HG03558 (cell line): ENCODE results near the gene LITAF.
"Not testable (repeated sequence)": the region's sequence is repeated elsewhere in the genome, so short reads cannot be mapped to it uniquely, and the experiment has no call there.

ENCODE experiments used
- ATAC-seq: cut with Tn5 transposase; IDR thresholded peaks from one replicate; pipeline ENCODE4 v1.9.1; 2021; ENCODE audit warnings: moderate number of reproducible peaks; ENCODE audit not compliant: unreplicated experiment; ENCODE audit errors: extremely low read depth

LITAF gene

DNA sequence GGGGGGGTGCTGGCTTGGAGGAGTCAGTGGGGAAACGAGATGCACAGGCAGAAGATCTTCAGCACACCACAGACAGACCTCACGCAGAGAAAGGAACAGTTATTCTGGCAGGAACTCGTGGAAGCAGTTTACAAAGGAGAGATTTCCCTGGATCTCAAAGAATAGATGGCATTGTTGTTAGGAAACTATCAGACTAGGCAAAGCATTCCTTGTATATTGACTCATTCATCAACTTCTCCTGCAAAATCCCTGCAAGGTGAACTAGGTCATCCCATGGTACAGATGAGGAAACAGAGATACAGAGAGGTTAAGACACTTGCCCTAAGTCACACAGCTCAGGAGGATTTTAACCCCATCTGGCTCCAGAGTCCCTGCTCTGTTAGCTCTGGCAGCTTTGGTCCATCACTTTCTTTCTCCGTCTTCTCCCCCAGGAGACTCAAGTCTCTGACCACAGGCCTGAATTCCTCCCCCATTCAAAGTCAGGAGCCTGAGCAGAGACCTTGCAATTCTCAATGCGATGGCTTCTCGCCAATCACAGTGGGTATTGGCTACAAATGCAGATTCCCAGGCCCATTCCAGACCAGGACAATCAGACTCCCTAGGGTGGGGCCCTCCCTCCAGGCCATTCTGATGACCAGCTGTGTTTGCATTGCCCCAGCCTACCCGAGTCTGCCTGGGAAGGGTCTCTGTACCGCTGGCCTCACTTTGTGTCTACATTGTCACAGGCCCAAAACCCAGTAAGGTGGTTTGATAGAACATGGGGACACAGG, 56.4 kb downstream of the LITAF start:
- no peak for ATAC-seq

DNA sequence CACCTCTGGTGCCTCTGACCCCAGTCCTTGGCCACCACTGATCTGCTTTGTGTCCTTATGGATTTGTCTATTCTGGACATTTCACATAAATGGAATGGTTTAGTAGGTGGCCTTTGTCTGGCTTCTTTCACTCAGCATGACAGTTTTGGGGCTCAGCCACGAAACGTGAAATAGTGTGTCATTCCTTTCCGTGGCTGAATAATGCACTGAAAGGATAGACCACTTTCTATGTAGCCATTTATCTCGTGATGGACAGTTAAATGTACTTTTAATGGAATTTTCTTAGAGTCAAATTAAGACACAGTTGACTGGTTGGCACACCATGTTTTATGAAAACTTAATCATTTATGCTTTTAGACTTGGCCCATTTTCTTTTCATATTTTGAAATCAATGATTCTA, 57.4 kb downstream of the LITAF start:
- ATAC-seq: no peak

DNA sequence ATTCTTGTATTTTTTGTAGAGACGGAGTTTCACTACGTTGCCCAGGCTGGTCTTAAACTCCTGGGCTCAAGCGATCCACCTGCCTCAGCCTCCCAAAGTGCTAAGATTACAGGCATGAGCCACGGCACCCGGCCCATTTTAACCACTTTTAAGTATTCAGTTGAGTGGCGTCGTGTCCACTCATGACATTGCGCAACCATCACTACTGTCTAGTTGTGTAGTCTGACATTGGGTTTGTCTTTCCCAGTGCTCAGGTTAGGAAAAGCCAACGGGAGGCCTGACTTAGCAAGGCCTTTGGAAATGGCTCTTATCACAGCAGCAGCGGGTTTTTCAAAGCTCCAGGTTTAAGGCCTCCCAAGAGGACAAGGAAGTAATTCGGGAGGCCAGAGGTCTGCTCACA, 58.7 kb downstream of the LITAF start:
- ATAC-seq: no peak

DNA sequence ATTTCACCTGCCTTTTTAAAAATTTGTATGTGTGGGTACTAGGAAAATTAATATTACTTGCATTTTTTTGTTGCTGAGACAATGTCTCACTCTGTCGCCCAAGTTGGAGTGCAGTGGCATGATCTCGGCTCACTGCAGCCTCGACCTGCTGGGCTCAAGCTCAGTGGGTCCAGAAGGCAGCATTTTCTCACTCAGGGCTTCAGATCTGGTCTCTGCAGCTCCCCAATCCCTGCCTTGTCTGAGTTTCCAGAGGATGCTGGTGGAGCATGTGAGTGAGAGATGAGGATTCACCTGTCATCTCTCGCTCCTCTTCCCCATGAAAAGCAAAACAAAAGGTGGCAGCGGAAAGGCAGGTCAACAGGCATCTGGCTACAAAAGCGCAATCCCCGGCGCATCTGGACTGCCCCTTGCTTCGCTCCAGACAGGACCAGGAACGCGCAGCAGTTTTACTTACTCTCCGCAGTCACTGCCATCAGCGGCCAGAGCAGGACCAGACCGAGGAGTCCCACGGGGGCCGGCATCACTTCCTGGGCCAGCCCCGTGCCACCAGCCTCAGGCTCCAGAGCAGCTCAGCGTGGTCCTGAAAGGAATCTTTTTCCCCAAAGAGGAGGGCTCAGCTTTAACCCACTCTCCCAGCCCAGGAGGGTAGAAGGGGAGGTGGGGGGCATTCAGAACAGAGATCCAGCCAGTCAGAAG, 59.9 kb downstream of the LITAF start:
- no peak for ATAC-seq

DNA sequence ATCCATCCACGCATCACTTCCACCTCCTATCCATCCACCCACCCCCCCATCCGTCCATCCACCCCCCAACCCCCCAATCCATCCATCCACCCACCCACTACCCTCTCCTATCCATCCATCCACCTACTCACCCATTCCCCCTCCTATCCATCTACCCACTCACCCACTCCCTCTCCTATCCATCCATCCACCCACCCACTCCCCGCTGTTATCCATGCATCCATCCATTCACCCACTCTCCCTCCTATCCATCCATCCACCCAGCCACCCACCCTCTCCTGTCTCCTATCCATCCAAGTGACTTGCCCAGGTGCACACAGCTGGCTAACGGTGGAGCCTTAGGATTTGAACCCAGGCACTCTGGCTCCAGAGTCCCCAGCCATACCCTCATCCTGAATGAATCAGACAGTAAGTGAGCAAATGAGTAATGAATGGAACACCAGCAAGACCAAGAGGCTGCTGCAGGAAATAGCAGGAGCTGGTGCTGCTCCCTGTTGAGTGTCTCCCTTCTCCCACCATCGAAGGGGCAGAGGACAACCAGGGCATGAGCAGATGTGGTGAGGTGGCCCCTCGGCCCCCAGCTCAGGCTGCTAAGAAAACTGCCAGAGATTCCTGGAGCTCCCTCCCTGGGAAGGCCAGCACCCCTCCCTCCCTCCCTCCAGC, 62.5 kb downstream of the LITAF start:
- no peak for ATAC-seq

DNA sequence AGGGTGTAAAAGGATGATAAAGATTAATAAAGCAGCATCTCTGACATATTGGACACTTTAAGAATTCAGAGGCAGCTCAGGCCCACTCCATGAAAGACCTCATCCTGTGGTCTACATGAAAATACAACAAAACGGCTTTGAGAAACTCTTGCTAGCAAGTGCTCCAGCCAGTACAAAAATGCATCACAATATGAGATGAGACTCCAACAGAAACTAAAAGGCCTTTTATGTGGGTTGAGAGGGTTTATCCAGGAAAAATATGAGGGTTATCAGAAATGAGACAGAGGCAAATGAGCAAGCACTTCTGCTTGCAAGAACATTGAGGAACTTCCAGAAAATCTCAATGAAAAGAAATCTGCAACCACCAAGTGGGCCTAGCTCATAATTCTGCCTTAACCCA, 65.7 kb downstream of the LITAF start:
- ATAC-seq: no peak

DNA sequence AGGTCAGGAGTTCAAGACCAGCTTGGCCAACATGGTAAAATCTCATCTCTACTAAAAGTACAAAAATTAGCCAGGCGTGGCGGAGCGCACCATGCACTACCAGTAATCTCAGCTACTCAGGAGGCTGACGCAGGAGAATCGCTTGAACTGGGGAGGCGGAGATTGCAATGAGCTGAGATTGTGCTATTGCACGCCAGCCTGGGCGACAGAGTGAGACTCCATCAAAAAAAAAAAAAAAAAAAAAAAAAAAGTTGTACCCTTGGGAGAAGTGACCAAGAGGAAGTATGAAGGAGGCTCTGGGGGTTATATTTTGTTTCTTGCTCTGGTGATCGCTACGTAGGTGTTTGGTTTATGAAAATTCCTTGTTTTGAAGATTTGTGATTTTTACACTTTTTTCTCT, 66.3 kb downstream of the LITAF start:
- ATAC-seq: no peak

DNA sequence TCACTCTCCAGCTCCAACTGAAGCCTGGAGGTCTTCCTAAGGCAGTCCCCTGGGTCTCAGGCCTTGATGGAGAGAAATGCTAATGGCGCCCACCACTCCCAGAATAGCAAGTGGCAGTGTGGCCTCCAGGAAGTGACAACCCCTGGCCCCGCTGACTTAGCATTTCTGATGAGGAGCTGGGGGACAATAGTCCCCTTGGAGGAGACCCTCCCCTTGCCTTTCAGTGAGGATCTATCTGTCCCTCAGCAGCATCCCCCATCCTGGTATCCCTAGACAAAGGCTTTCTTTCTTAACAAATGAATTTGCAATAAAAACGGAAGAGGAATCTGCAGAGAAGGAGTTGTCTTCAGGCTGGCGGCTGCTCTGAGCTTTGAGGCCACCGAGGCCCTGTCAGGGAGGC, 68.8 kb downstream of the LITAF start:
- ATAC-seq: no peak

DNA sequence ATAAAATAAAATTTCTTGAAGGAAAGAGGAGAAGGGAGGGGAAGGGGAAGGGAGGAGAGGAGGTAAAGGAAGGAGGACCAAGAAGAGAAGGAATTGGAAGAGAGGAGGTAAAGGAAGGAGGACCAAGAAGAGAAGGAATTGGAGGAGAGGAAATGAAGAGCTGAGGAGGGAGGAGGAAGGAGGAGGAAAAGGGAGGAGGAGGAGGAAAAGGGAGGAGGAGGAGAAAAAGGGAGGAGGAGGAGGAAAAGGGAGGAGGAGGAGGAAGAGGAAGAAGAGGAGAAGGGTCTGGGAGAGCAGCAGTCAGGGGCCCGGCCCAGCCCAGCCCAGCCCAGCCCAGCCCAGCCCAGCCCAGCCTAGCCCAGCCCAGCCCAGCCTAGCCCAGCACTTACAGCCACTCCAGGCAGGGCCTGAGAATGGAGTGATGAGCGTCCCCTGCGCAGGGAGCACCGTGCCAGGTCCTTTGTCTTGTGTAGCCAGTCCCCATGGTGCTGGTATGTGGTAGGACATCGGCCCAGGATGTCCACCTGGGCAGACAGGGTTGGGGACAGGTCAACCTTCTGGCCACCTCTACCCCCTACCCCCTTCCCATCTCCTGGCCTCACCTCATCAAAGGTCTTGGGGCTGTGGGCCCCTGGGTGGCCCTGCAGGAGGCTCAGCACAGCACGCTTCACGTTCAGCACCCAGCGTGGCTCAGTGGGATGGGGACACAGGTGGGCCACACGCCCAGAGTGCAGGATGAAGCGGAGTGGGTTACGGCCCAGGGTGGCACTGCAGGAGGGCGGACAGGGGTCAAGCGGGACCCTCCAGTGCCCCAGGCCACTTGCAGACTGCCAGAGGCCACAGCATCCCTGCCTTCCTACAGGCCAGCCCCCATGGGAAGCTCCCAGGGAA, 70.9 kb downstream of the LITAF start:
- no peak for ATAC-seq

DNA sequence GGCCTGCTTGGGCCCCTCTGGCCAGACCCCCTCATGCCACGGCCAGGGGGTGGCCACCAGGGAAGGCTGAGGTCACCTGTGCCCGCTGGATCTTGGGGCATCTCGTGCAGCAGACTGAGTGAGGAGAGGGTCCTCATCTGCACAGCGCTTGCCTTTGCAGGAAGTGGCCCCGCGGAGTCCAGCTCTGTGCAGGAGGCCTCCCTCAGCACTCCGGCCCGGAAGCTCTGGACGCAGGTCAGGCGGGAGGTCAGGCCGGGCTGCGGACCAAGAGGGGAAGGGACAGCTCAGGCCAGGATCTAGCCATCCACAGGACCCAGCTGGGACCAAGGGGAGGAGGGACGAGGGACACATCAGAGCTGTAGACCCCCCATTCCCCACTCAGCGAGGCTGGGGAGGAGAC, 72.4 kb downstream of the LITAF start:
- ATAC-seq: no peak

DNA sequence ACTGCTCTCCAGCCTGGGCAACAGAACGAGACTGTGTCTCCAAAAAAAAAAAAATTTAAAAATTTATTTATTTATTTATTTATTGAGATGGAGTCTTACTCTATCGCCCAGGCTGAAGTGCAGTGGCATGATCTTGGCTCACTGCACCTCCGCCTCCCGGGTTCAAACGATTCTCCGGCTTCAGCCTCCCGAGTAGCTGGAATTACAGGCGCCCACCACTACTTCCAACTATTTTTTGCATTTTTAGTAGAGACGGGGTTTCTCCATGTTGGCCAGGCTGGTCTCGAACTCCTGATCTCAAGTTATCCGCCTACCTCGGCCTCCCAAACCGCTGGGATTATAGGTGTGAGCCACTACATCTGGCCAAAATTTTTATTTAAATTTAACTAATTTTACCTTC, 73.4 kb downstream of the LITAF start:
- ATAC-seq: not testable (repeated sequence)

DNA sequence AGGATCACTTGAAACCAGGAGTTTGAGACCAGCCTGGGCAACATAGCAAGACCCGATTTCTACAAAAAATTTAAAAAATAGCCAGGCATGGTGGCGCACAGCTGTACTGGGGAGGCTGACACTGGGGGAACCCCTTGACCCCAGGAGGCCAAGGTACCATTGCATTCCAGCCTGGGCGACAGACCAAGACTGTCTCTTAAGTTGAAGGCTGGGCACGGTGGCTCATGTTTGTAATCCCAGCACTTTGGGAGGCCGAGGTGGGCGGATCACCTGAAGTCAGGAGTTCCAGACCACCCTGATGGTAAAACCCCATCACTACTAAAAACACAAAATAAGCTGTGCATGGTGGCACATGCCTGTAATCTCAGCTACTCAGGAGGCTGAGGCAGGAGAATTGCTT, 74.9 kb downstream of the LITAF start:
- ATAC-seq: no peak

DNA sequence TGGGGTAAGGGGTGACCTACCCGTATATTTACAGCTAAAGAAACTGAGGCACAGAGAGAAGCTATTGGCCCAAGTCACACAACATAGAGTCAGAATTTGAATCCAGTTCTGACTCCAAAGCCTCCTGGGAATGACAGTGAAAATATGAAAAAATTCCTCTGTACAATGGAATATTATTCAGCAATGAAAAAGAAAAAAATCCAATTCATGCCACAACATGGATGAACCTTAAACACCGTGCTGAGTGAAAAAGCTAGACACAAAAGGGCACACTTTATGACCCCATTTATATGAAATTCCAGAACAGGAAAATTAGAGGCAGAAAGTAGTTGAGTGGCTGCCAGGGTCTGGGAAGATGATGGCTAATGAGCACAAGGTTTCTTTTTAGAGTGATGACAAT, 75.4 kb downstream of the LITAF start:
- no peak for ATAC-seq

DNA sequence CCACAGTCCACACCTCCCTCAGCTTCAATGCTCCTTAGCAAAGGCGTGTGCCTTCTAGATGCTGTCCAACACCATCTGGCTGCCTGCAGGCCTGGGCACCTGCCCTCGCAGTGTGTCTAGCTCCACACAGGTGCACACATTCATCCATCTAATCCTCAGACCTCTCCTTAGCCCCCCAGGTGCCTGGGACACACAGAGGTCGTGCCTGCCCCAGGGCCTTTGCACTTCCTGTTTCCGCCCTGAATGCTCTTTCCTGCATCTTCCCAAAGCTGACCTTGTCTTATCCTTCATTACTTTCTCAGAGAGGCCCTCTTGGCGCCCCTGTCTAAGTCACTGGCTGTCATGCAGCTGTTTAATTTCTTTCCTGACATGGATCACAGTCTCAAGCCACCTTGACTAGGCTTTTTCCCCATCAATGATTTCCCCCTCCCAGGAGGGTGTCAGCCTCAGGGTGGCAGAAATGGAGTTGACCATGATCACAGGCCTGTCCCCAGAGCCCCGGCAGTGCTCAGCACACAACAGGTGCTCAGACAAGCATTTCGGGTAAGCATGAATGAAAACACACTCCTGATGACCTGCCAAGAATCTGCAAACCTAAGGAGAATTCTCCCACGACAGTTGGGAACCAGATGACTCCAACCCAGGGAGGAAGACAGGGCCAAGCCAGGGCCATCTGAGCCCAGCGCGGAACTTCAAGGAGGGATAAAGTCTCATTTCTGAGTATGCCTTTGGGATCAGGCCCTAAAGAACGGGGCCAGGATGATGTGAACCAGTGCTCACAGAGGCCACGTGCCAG, 76.3 kb downstream of the LITAF start:
- no peak for ATAC-seq

DNA sequence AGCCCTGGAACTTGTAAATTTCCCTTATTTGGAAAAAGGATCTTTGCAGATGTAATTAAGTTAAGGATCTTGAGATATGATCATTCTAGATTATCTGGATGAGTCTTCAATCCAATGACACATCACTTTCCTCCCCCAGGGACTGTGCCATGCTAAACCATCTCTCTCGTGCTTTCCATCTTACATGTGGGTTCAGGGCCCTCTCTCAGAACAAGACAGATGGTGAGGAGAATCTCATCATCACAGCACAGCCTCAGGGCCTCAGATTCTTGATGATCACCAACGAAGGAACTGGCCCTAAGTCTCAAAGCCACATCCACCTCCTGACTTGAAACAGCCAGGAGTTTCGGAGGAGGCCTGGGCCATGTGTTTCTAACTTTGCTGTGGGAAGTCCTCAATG, 78.7 kb downstream of the LITAF start:
- no peak for ATAC-seq

DNA sequence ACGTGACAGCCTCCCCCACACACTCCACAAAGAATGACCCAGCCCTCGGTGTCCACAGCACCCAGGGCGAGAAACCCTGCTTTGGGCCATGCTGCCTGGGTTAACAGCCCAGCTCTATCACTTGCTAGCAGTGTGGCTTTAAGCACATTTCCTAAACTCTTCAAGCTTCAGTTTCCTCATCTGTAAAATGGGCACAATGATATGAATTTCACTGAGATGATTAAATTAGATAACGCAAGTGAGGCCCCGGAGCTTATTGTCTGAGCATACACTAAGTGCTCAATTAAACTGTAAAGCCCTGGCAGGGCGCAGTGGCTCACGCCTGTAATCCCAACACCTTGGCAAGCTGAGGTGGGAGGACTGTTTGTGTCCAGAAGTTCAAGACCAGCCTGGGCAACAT, 79.4 kb downstream of the LITAF start:
- ATAC-seq: no peak

DNA sequence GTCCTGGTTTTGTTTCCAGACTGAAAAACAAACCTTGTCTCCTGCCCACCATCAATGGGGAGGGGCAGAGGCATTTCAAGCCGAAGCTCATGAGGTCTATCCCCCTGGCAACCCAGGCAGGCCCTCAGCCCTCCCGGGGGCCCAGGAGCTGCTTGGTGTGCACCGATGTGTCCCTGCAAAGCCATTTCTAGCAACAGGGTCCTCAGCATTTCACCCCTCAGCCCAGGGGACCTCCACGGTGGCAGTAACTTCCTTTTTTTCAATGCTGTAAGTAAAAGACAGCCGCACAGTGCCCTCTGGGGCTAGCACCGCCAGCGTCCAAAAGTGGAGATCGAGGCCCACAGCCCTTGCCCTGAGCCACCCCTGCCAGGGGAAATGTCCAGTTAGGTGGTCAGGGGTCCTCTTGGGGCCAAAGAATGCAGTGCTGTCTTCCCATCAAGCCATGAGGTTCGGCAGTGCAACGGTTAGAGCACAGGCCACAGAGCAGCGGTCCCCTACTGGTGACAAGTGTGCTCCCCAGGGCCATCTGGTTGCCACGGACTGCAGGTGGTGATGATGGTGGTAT, 79.9 kb downstream of the LITAF start:
- no peak for ATAC-seq

DNA sequence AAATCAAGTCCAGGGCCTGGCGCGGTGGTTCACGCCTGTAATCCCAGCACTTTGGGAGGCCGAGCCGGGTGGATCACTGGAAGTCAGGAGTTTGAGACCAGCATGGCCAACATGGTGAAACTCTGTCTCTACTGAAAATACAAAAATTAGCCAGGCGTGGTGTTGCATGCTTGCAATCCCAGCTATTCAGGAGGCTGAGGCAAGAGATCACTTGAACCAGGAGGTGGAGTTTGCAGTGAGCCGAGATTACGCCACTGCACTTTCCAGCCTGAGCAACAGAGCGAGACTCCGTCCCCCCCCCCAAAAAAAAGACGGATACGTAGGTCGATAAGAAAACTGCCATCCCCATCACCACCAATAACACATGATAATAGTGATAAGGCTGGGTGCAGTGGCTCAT, 82.5 kb downstream of the LITAF start:
- not testable (repeated sequence) for ATAC-seq

DNA sequence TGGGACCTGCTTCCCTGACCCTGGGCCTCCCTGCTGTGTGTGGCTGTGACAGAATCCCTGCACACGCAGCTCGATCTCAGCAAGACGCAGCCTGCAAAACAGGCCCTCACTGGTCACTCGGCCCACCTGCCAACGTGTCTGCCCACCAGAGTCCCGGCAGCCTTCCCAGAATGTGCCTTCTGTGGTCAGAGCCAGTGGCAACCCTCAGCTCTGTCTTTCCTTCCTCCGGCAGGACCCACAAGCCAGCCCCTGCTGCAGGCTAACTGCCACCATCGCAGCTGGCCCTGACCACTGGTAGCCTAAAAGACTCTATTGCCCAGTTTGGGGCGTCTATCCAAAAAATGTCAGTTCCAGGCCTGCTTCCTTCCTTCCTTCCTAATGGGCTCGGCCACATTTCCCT, 83.2 kb downstream of the LITAF start:
- no peak for ATAC-seq
